Measurements from ENCODE around the gene CDON.

Gene CDON

DNA sequence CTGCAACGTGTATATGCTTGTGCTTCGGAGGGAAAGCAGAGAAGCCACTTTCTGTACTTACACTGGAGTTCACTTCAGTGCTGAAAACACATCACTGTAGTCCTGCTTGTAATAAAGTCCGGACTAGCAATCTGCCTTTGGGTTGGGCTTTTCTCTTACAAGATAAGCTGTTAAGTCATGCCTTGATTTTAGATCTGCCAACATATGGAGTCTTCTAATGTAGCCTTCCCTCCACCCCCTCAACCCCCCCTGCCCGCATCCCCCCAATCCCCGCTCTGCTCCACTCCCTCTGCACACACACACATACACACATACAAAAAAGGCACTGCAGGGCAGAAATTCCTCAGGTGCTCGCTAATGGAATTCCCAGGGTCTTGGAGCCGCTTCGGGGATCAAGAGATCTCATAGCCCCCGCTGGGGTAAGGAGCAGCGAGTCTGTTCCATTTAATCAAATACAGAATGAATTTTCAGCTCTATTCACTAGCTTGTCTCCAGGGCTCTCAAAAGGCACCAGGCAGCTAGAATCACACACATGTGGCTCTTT, 3.4 kb downstream of the CDON start:
- Histone ChIP-seq H3K27ac (peak overlapping the region; percentile 77; the same call in 1 of the 2 replicates), H3K4me3 (peak overlapping the region; percentile 76), H3K36me3 (ENCODE audit: insufficient read depth, low read length) (no peaks in the 10 kb centered on the region), H3K9me3 (ENCODE audit: low read depth, low read length) (no peaks in the 10 kb centered on the region), H3K9ac (ENCODE audit: insufficient read length) (peak overlapping the region; percentile 54)
- no peak for DNase-seq (ENCODE audit: low read depth, low spot score)
- TF ChIP-seq POLR2AphosphoS5 (IDR thresholded peaks at IDR 0.05; ENCODE audit: borderline replicate concordance, low read depth, low read length) (no peak), FOXP2 (optimal IDR thresholded peaks at IDR 0.05; ENCODE audit: control extremely low read depth, extremely low read length, insufficient read depth) (no peak), EZH2 (IDR thresholded peaks at IDR 0.05) (no peak)

GRCh38 chr11:126058105-126058874, 4.4 kb downstream of the CDON start:
- no peak for DNase-seq (ENCODE audit: low read depth, low spot score)
- no peak overlapping the region; the same call in 1 of the 2 replicates for H3K27ac ChIP-seq
- H3K9me3 ChIP-seq (ENCODE audit: low read depth, low read length): no peaks in the 10 kb centered on the region
- H3K4me3 ChIP-seq: peak overlapping the region; percentile 76
- H3K9ac ChIP-seq (ENCODE audit: insufficient read length): peak overlapping the region; percentile 54
- no peaks in the 10 kb centered on the region for H3K36me3 ChIP-seq (ENCODE audit: insufficient read depth, low read length)
- no peak for TF ChIP-seq EZH2 (IDR thresholded peaks at IDR 0.05)
- no peak for TF ChIP-seq FOXP2 (optimal IDR thresholded peaks at IDR 0.05; ENCODE audit: control extremely low read depth, extremely low read length, insufficient read depth)
- TF ChIP-seq POLR2AphosphoS5 (IDR thresholded peaks at IDR 0.05; ENCODE audit: borderline replicate concordance, low read depth, low read length): no peak

GRCh38 chr11:126054882-126055281, 7.8 kb downstream of the CDON start:
- no peak overlapping the region for H3K27ac ChIP-seq
- H3K36me3 ChIP-seq (ENCODE audit: insufficient read depth, low read length): no peaks in the 10 kb centered on the region
- DNase-seq (ENCODE audit: low read depth, low spot score): no peak
- H3K9ac ChIP-seq (ENCODE audit: insufficient read length): no peak overlapping the region
- H3K4me3 ChIP-seq: no peak overlapping the region
- no peak for TF ChIP-seq POLR2AphosphoS5 (IDR thresholded peaks at IDR 0.05; ENCODE audit: borderline replicate concordance, low read depth, low read length)
- no peak for TF ChIP-seq FOXP2 (optimal IDR thresholded peaks at IDR 0.05; ENCODE audit: control extremely low read depth, extremely low read length, insufficient read depth)
- no peak for TF ChIP-seq EZH2 (IDR thresholded peaks at IDR 0.05)
- no peaks in the 10 kb centered on the region; the same call in 1 of the 2 replicates for H3K9me3 ChIP-seq (ENCODE audit: low read depth, low read length)

- Histone ChIP-seq H3K27ac (peak overlapping the region; percentile 87; the same call in 1 of the 2 replicates), H3K36me3 (ENCODE audit: insufficient read depth, low read length) (no peaks in the 10 kb centered on the region), H3K9ac (ENCODE audit: insufficient read length) (no peak overlapping the region), H3K4me3 (no peak overlapping the region), H3K9me3 (ENCODE audit: low read depth, low read length) (no peaks in the 10 kb centered on the region; the same call in 1 of the 2 replicates)
- no peak for DNase-seq (ENCODE audit: low read depth, low spot score)
- no peak for TF ChIP-seq FOXP2 (optimal IDR thresholded peaks at IDR 0.05; ENCODE audit: control extremely low read depth, extremely low read length, insufficient read depth)
- no peak for TF ChIP-seq EZH2 (IDR thresholded peaks at IDR 0.05)
Observed at GRCh38 chr11:126054408-126054807, 8.3 kb downstream of the CDON start.

GRCh38 chr11:126053415-126054286, 9.0 kb downstream of the CDON start:
- no peak for DNase-seq (ENCODE audit: low read depth, low spot score)
- no peak for TF ChIP-seq FOXP2 (optimal IDR thresholded peaks at IDR 0.05; ENCODE audit: control extremely low read depth, extremely low read length, insufficient read depth)
- no peak for TF ChIP-seq EZH2 (IDR thresholded peaks at IDR 0.05)
- no peak for TF ChIP-seq POLR2AphosphoS5 (IDR thresholded peaks at IDR 0.05; ENCODE audit: borderline replicate concordance, low read depth, low read length)
- Histone ChIP-seq H3K36me3 (ENCODE audit: insufficient read depth, low read length) (no peaks in the 10 kb centered on the region), H3K4me3 (peak overlapping the region; percentile 49), H3K9me3 (ENCODE audit: low read depth, low read length) (no peaks in the 10 kb centered on the region; the same call in 1 of the 2 replicates), H3K9ac (ENCODE audit: insufficient read length) (no peak overlapping the region), H3K27ac (peak overlapping the region; percentile 87)

GRCh38 chr11:126051117-126051516, 11.5 kb downstream of the CDON start:
- TF ChIP-seq FOXP2 (optimal IDR thresholded peaks at IDR 0.05; ENCODE audit: control extremely low read depth, extremely low read length, insufficient read depth): no peak
- TF ChIP-seq POLR2AphosphoS5 (IDR thresholded peaks at IDR 0.05; ENCODE audit: borderline replicate concordance, low read depth, low read length): no peak
- TF ChIP-seq EZH2 (IDR thresholded peaks at IDR 0.05): no peak
- Histone ChIP-seq H3K9ac (ENCODE audit: insufficient read length) (no peak overlapping the region), H3K36me3 (ENCODE audit: insufficient read depth, low read length) (no peaks in the 10 kb centered on the region), H3K27ac (peak overlapping the region; percentile 78; the same call in 1 of the 2 replicates), H3K4me3 (peak overlapping the region; percentile 69; the same call in 1 of the 2 replicates), H3K9me3 (ENCODE audit: low read depth, low read length) (no peaks in the 10 kb centered on the region; the same call in 1 of the 2 replicates)
- DNase-seq (ENCODE audit: low read depth, low spot score): no peak

- H3K27ac ChIP-seq: no peak overlapping the region
Observed at GRCh38 chr11:126049159-126049558, 13.5 kb downstream of the CDON start.

DNA sequence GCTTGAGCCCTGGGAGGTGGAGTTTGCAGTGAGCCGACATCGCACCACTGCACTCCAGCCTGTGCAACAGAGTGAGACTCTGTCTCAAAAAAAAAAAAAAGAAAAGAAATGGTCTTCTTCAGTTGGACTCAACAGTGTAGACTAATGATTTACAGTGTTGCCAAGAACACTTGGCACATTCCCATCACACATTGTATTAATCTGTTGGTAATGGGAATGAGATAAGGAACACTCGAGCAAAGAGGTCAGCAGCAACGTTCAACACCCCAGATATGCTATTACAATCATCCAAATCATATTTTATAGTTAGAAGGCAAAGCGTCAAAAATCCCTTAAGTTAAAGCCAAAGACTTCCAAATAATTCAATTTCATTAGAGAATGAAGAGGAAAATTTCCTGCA, 14.5 kb downstream of the CDON start:
- H3K9me3 ChIP-seq (ENCODE audit: low read depth, low read length): no peaks in the 10 kb centered on the region; the same call in 1 of the 2 replicates
- no peak for TF ChIP-seq EZH2 (IDR thresholded peaks at IDR 0.05)
- TF ChIP-seq FOXP2 (optimal IDR thresholded peaks at IDR 0.05; ENCODE audit: control extremely low read depth, extremely low read length, insufficient read depth): no peak
- no peak for TF ChIP-seq POLR2AphosphoS5 (IDR thresholded peaks at IDR 0.05; ENCODE audit: borderline replicate concordance, low read depth, low read length)

More at GRCh38 chr11:126049159-126049558, 13.5 kb downstream of the CDON start:
- H3K9me3 ChIP-seq (ENCODE audit: low read depth, low read length): no peaks in the 10 kb centered on the region; the same call in 1 of the 2 replicates
- no peak overlapping the region for H3K9ac ChIP-seq (ENCODE audit: insufficient read length)
- no peaks in the 10 kb centered on the region for H3K36me3 ChIP-seq (ENCODE audit: insufficient read depth, low read length)
- no peak for DNase-seq (ENCODE audit: low read depth, low spot score)
- H3K4me3 ChIP-seq: no peak overlapping the region
- TF ChIP-seq POLR2AphosphoS5 (IDR thresholded peaks at IDR 0.05; ENCODE audit: borderline replicate concordance, low read depth, low read length): no peak
- no peak for TF ChIP-seq EZH2 (IDR thresholded peaks at IDR 0.05)
- TF ChIP-seq FOXP2 (optimal IDR thresholded peaks at IDR 0.05; ENCODE audit: control extremely low read depth, extremely low read length, insufficient read depth): no peak

More for the DNA sequence above, 14.5 kb downstream of the CDON start:
- Histone ChIP-seq H3K36me3 (ENCODE audit: insufficient read depth, low read length) (peaks cover 9% of the 10 kb centered on the region; the same call in 1 of the 2 replicates), H3K4me3 (no peak overlapping the region), H3K9ac (ENCODE audit: insufficient read length) (no peak overlapping the region), H3K27ac (no peak overlapping the region)
- no peak for DNase-seq (ENCODE audit: low read depth, low spot score)

Data from SK-N-MC (cell line).